Naive thymus-derived CD4-positive, alpha-beta T cell (primary cell): ENCODE results near the gene TCL1B. TPM values are rescaled to one million over a fixed set of nuclear protein-coding genes. Genes with fewer than 3 reads are reported as not detected.

Experiments
- ATAC-seq: fragments of 150-1000 bp; cut with Tn5 transposase; 2 replicates; pipeline ENCODE4 v1.10.0; 2021; ENCODE audit warnings: mild to moderate bottlenecking, moderate library complexity
- CTCF ChIA-PET: fragments of 350-600 bp; sonication (Branson Sonifier 250); formaldehyde crosslinking; loops from one replicate; lab custom pipeline; 2021; ENCODE audit warnings: antibody characterized with exemption; lab: Charles Lee
- POLR2A ChIA-PET: fragments of 350-600 bp; sonication (Branson Sonifier 250); formaldehyde crosslinking; loops from one replicate; lab custom pipeline; 2021; ENCODE audit warnings: antibody characterized with exemption, inconsistent platforms; lab: Charles Lee
- DNase-seq, 9 donors: peaks; one replicate each; pipeline versions ENCODE4 v3.0.0 to v3.0.0-alpha.2; 2020 to 2022; ENCODE audit warnings: mixed read lengths in 1 of 9
- H3K27ac ChIP-seq: one replicate; pipeline ENCODE4 v1.7.0; 2013; ENCODE audit warnings: mild to moderate bottlenecking, low read depth, low read length, moderate library complexity
- H3K27me3 ChIP-seq, 2 donors: one replicate each; pipeline ENCODE4 v1.7.0; 2013; ENCODE audit warnings: low read length in 2 of 2, mild to moderate bottlenecking in 2 of 2, moderate library complexity in 2 of 2; ENCODE audit not compliant: control insufficient read depth in 2 of 2, insufficient read depth in 2 of 2
- H3K36me3 ChIP-seq, 3 experiments: 1 replicate in 2 of 3; 2 replicates in 1 of 3; pipeline ENCODE4 v1.7.0; 2013; ENCODE audit warnings: low read length in 3 of 3, mild to moderate bottlenecking in 3 of 3, moderate library complexity in 1 of 3; ENCODE audit not compliant: insufficient read depth in 3 of 3, control insufficient read depth in 2 of 3
- H3K4me1 ChIP-seq, 2 donors: one replicate each; pipeline ENCODE4 v1.7.0; 2013; ENCODE audit warnings: low read length in 2 of 2, mild to moderate bottlenecking in 2 of 2, moderate library complexity in 1 of 2; ENCODE audit not compliant: control insufficient read depth in 2 of 2, insufficient read depth in 2 of 2
- H3K4me3 ChIP-seq: 2 replicates; pipeline ENCODE4 v1.7.0; 2013; ENCODE audit warnings: mild to moderate bottlenecking, low read length
- H3K9me3 ChIP-seq, 3 experiments: 1 replicate in 2 of 3; 2 replicates in 1 of 3; pipeline ENCODE4 v1.7.0; 2013; ENCODE audit warnings: low read length in 3 of 3; ENCODE audit not compliant: control insufficient read depth in 2 of 3
- H3K27ac Mint-ChIP-seq, 9 donors: one replicate each; pipeline ENCODE4 v1.8.0; 2020 to 2022; ENCODE audit warnings: mixed read lengths in 9 of 9, mild to moderate bottlenecking in 8 of 9, moderate library complexity in 5 of 9, inconsistent platforms in 2 of 9
- H3K27me3 Mint-ChIP-seq, 5 donors: one replicate each; pipeline ENCODE4 v1.8.0; 2021 to 2022; ENCODE audit warnings: mixed read lengths in 5 of 5, mild to moderate bottlenecking in 1 of 5
- H3K36me3 Mint-ChIP-seq, 5 donors: one replicate each; pipeline ENCODE4 v1.8.0; 2020 to 2022; ENCODE audit warnings: mixed read lengths in 5 of 5, mild to moderate bottlenecking in 3 of 5, inconsistent platforms in 1 of 5
- H3K4me1 Mint-ChIP-seq, 7 donors: one replicate each; pipeline ENCODE4 v1.8.0; 2020 to 2022; ENCODE audit warnings: mixed read lengths in 7 of 7, mild to moderate bottlenecking in 3 of 7, inconsistent platforms in 1 of 7
- H3K4me3 Mint-ChIP-seq, 10 donors: one replicate each; pipeline ENCODE4 v1.8.0; 2020 to 2022; ENCODE audit warnings: mild to moderate bottlenecking in 10 of 10, mixed read lengths in 10 of 10, moderate library complexity in 6 of 10, inconsistent platforms in 2 of 10
- H3K9me3 Mint-ChIP-seq, 11 donors: one replicate each; pipeline ENCODE4 v1.8.0; 2020 to 2022; ENCODE audit warnings: mixed read lengths in 11 of 11, mild to moderate bottlenecking in 4 of 11, inconsistent platforms in 1 of 11, moderate library complexity in 1 of 11
- intact Hi-C, 2 donors: fragments of 100-400 bp; cut with micrococcal nuclease; formaldehyde crosslinking; loops; one replicate each; pipeline ENCODE4 v1.15.1; 2023
- polyA plus RNA-seq, 2 donors: library from polyadenylated mRNA; unstranded; fragments of 300-500 nt; fragmentation: Illumina TruSeq; gene quantifications; one replicate each; pipeline ENCODE4 v1.2.3, GENCODE V29; 2021
- total RNA-seq, 6 experiments: library from RNA in 5 of 6; stranded (reverse) in 5 of 6; gene quantifications; 1 replicate in 5 of 6; 2 replicates in 1 of 6; pipeline ENCODE4 v1.2.3 and lab custom pipeline; 2021 to 2026

TCL1B gene
- total and polyA plus RNA-seq, 7 experiments from 2014 or later = 0.54 TPM; not detected in 6

DNA sequence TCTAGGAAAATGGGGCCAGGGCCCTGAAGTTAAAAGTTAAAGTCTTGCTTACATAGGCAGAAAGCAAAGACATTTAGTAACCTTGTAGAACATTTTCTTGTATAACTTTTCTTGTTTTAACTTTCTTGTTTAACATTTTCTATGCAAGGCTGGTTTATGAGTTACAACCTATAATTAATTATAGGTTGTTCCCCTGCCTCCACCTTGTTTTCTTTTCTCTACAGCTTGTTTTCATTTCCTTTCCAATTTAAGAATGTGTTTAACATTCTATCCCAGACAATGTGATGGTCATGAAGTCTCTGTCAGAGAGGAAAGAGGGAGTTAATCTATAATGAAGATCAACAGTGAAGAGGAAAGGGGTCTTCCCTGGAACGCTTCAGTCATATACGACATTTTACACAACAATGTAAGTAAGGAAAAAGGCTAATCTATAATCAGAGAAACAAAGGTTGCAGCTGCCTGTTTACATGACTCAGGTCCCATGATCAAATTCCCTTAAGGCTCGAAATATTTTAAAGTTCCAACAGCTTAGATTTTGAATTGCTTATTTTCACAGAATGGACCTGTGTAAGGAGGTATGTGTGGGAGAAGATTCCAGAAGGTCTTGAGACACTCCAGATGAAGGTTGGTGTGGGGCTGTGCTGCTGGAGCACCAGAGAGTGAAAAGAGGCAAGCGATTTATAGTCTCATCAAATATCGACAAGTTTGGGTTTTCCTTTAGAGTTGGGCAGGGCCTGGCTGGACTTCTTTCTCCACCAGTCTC, 34.2 kb upstream of the TCL1B start:
- H3K27ac ChIP-seq = no peak overlapping the region
- ATAC-seq (no peak), DNase-seq (no peak)
- ChIA-PET CTCF (no interaction called here), POLR2A (interaction anchor here (0.6 kb wide), 1 partner anchor 96 kb away, joined by 3 read pairs; no protein-coding TSS in a partner anchor)
- no peak overlapping the region for H3K4me3 ChIP-seq
- Mint-ChIP-seq H3K36me3 (no peaks in the 10 kb centered on the region), H3K27ac (no peak overlapping the region), H3K4me1 (peaks cover 0 to 12% (median 6%) of the 10 kb centered on the region in 7 donors), H3K4me3 (no peak overlapping the region), H3K27me3 (peaks cover 0 to 30% (median 6%) of the 10 kb centered on the region in 5 donors), H3K9me3 (no peaks in the 10 kb centered on the region)
- no peaks in the 10 kb centered on the region for H3K9me3 ChIP-seq
- no peaks in the 10 kb centered on the region for H3K4me1 ChIP-seq
- intact Hi-C loops = no loop called here
- H3K36me3 ChIP-seq = no peaks in the 10 kb centered on the region
- H3K27me3 ChIP-seq = no peaks in the 10 kb centered on the region

DNA sequence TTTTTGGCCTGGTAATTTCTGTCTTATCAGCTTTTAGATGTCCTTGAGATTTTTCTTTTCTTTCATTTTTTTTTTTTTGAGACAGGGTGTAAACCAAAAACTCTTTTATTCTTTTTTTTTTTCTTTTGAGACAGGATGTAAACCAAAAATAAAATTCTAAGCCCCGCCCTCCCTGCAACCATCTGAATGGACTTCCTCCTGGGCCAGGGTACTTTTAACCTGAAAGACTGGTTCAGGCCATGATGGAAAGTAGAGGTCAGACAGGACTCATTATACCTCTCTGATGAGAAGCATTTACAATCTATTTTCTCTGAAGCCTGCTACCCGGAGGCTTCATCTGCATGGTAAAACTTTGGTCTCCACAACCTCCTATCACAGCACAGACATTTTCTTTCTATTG, 33.5 kb upstream of the TCL1B start:
- no peaks in the 10 kb centered on the region for H3K36me3 ChIP-seq
- H3K4me3 Mint-ChIP-seq = no peak overlapping the region
- DNase-seq (no peak), ATAC-seq (no peak)
- no peaks in the 10 kb centered on the region for H3K9me3 Mint-ChIP-seq
- H3K4me1 ChIP-seq = no peaks in the 10 kb centered on the region
- no peak overlapping the region for H3K4me3 ChIP-seq
- intact Hi-C loops = no loop called here
- no peak overlapping the region for H3K27ac ChIP-seq
- no peaks in the 10 kb centered on the region for H3K36me3 Mint-ChIP-seq
- no peaks in the 10 kb centered on the region for H3K9me3 ChIP-seq
- peaks cover 0 to 12% (median 6%) of the 10 kb centered on the region in 7 donors for H3K4me1 Mint-ChIP-seq
- CTCF ChIA-PET = no interaction called here
- no peak overlapping the region for H3K27ac Mint-ChIP-seq
- peaks cover 0 to 26% (median 10%) of the 10 kb centered on the region in 5 donors for H3K27me3 Mint-ChIP-seq
- POLR2A ChIA-PET = no interaction called here
- H3K27me3 ChIP-seq = no peaks in the 10 kb centered on the region

DNA sequence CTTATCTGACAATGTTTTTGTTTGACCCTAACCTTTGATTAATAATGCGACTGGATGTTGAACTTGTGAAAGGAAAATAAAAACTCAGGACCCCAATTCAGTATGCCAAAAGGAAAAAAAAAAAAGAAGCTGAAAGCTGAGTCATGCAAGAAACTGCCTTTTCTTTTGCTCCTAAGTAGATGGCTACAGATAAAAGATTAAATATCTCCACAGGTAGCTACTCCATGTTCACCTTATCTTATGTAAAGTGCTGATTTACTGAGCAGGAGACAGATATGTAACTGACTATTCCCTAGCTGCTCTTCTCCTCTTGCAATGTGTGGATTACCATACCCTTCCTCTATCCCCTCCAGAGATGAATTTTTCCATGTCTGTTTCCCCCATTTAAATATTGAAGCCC, 30.8 kb upstream of the TCL1B start:
- no peak overlapping the region for H3K4me3 ChIP-seq
- no peak overlapping the region for H3K27ac Mint-ChIP-seq
- H3K4me1 ChIP-seq = no peaks in the 10 kb centered on the region
- no peaks in the 10 kb centered on the region for H3K36me3 ChIP-seq
- intact Hi-C loops = no loop called here
- H3K27me3 ChIP-seq = peaks cover 0 to 3% of the 10 kb centered on the region in 2 donors
- ChIA-PET POLR2A (interaction anchor here (0.7 kb wide), 1 partner anchor 28 kb away, joined by 3 read pairs; no protein-coding TSS in a partner anchor), CTCF (no interaction called here)
- H3K4me3 Mint-ChIP-seq = no peak overlapping the region
- no peak overlapping the region for H3K27ac ChIP-seq
- no peaks in the 10 kb centered on the region for H3K36me3 Mint-ChIP-seq
- H3K9me3 ChIP-seq = no peaks in the 10 kb centered on the region
- no peaks in the 10 kb centered on the region for H3K9me3 Mint-ChIP-seq
- ATAC-seq (no peak), DNase-seq (no peak)
- peaks cover 2 to 22% (median 16%) of the 10 kb centered on the region in 5 donors for H3K27me3 Mint-ChIP-seq
- H3K4me1 Mint-ChIP-seq = peaks cover 0 to 12% (median 6%) of the 10 kb centered on the region in 7 donors

DNA sequence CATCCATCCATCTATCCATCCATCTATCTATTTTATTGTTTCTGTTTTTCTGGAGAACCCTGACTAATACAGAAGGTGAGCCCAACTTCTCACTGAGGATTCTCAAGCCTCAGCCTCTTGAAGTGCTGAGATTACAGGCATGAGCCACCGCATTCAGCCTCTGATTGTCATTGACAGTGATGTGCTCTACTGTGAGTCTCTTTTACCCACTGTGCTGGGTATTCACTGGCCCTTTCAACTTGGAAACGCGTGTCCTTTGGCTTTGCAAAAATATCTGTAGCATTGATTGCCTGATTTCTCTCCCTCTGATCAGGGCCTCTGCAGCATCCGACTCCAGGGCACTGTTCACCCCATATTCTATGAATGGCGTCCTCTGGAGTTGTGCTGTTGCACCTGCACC, 29.6 kb upstream of the TCL1B start:
- Mint-ChIP-seq H3K4me3 (no peak overlapping the region), H3K9me3 (no peaks in the 10 kb centered on the region), H3K27me3 (peaks cover 2 to 31% (median 23%) of the 10 kb centered on the region in 5 donors), H3K4me1 (peaks cover 0 to 12% (median 6%) of the 10 kb centered on the region in 7 donors), H3K27ac (no peak overlapping the region), H3K36me3 (no peaks in the 10 kb centered on the region)
- Histone ChIP-seq H3K4me3 (no peak overlapping the region), H3K36me3 (no peaks in the 10 kb centered on the region), H3K9me3 (no peaks in the 10 kb centered on the region), H3K27me3 (peaks cover 0 to 3% of the 10 kb centered on the region in 2 donors), H3K27ac (no peak overlapping the region), H3K4me1 (no peaks in the 10 kb centered on the region)
- CTCF ChIA-PET = no interaction called here
- intact Hi-C loops = no loop called here
- DNase-seq = no peak
- ATAC-seq = no peak
- POLR2A ChIA-PET = no interaction called here

DNA sequence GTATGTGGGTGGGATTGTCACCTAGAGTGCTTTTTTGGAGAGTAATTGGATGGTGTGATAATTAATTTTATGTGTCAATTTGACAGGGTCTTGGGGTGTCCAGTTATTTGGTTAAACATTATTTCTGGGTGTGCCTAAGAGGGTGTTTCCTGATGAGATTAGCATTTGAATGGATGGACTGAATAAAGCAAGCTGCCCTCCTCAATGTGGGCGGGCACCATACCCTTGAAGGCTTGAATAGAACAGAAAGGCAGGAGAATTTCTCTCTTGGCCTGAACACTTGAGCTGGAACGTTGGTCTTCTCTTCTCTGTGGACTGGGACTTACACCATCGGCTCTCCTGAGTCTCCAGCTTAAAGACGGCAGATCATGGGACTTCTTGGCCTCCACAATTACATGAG, 28.8 kb upstream of the TCL1B start:
- intact Hi-C loops = no loop called here
- DNase-seq (no peak), ATAC-seq (no peak)
- Histone ChIP-seq H3K36me3 (no peaks in the 10 kb centered on the region), H3K27me3 (peaks cover 0 to 3% of the 10 kb centered on the region in 2 donors), H3K4me3 (no peak overlapping the region), H3K27ac (no peak overlapping the region), H3K9me3 (no peaks in the 10 kb centered on the region), H3K4me1 (no peaks in the 10 kb centered on the region)
- H3K36me3 Mint-ChIP-seq = no peaks in the 10 kb centered on the region
- H3K4me1 Mint-ChIP-seq = peaks cover 0 to 12% (median 6%) of the 10 kb centered on the region in 7 donors
- peaks cover 2 to 31% (median 28%) of the 10 kb centered on the region in 5 donors for H3K27me3 Mint-ChIP-seq
- no peak overlapping the region for H3K4me3 Mint-ChIP-seq
- ChIA-PET POLR2A (no interaction called here), CTCF (no interaction called here)
- H3K9me3 Mint-ChIP-seq = peaks cover 0 to 2% (median 0%) of the 10 kb centered on the region in 11 donors
- no peak overlapping the region for H3K27ac Mint-ChIP-seq

DNA sequence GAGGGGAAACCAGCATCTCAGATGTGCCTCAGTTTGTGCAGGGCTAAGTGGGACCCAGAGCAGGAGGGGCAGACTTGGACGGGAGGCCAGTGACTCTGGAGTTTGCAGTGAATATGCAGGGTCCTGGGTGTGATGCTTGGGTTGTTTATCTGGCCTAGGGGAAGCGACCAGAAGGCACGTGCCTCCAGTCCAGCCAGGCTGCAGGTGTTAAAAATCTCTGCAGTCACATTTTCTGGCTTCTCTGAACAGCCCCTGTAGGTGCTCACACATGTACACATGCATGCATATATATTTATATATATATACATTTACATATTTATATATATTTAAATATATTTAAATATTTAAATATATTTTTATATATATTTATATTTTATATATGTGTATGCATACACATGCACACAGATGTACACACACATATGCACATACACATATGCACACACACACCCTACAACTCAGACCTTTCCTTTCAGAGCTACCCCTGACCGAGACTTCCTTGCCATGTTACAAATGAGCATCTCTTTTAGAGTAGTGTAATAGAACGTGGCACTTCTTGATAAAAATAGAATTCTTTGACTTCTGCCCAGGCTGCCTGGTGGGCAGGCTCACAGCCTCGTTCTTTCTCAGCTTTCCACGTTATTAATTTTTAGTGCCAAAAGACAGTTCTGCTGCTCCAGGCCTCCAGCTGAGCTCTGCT, 26.8 kb upstream of the TCL1B start:
- intact Hi-C loops = no loop called here
- H3K36me3 Mint-ChIP-seq = no peaks in the 10 kb centered on the region
- H3K4me1 Mint-ChIP-seq = peaks cover 0 to 10% (median 5%) of the 10 kb centered on the region in 7 donors
- peaks cover 0 to 32% (median 29%) of the 10 kb centered on the region in 5 donors for H3K27me3 Mint-ChIP-seq
- no peaks in the 10 kb centered on the region for H3K36me3 ChIP-seq
- H3K27ac ChIP-seq = no peak overlapping the region
- no peak overlapping the region for H3K27ac Mint-ChIP-seq
- CTCF ChIA-PET = no interaction called here
- no peak overlapping the region for H3K4me3 Mint-ChIP-seq
- no peaks in the 10 kb centered on the region for H3K9me3 ChIP-seq
- H3K4me3 ChIP-seq = no peak overlapping the region
- no peaks in the 10 kb centered on the region for H3K4me1 ChIP-seq
- no peak for ATAC-seq
- H3K27me3 ChIP-seq = peaks cover 0 to 3% of the 10 kb centered on the region in 2 donors
- POLR2A ChIA-PET = no interaction called here
- no peak for DNase-seq
- peaks cover 0 to 2% (median 0%) of the 10 kb centered on the region in 11 donors for H3K9me3 Mint-ChIP-seq
